ENCODE results near the gene DNAJC1.
"Not testable (repeated sequence)": the region's sequence is repeated elsewhere in the genome, so short reads cannot be mapped to it uniquely, and the experiment has no call there.

The DNAJC1 gene

GRCh38 chr10:21831986-21832820 lies 171.3 kb downstream of the DNAJC1 start:
- no peak for FAIRE-seq

GRCh38 chr10:21830037-21830436 lies 173.5 kb downstream of the DNAJC1 start:
- no peak for TF ChIP-seq POLR2A (IDR thresholded peaks at IDR 0.05; ENCODE audit: low read depth, low read length)
- DNase-seq (ENCODE audit: insufficient read length, low spot score) (no peak), FAIRE-seq (no peak)

More at GRCh38 chr10:21831986-21832820, 171.3 kb downstream of the DNAJC1 start:
- DNase-seq (ENCODE audit: insufficient read length, low spot score), result no peak
- no peak for TF ChIP-seq POLR2A (IDR thresholded peaks at IDR 0.05; ENCODE audit: low read depth, low read length)

DNA sequence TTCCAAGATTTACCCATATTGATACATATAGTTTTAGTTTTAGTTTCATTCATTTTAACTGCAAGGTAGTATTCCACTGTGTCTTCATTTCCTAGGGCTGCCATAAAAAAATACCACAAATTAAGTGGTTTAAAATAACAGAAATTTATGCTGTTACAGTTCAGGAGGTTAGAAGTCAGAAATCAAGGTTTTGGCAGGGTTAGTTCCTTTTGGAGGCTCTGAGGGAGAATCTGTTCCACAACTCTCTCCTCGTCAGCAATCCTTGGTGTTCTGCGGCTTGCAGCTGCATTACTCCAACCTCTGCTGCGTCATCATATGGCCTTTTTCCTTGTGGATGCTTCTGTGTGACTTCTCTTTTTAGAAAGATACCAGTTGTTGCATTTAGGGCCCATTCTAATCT lies 176.2 kb downstream of the DNAJC1 start:
- TF ChIP-seq POLR2A (IDR thresholded peaks at IDR 0.05; ENCODE audit: low read depth, low read length), result no peak
- DNase-seq (ENCODE audit: insufficient read length, low spot score) (no peak), FAIRE-seq (no peak)

DNA sequence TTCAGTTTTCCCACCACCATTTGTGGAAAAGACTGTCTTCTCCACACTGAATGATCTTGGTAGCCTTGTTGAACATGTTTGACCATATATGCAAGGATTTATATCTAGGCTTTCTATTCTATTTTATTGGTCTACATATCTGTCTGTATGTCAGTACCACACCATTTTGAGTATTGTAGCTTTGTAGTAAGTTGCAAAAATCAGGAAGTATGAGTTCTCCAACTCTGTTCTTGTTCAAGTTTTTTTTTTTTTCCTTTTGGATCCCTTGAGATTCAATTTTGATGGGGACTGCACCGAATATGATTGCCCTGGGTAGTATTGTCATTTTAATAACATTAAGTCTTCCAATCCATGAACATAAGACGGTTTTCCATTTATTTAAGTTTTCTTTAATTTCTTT lies 176.8 kb downstream of the DNAJC1 start:
- no peak for FAIRE-seq
- no peak for TF ChIP-seq POLR2A (IDR thresholded peaks at IDR 0.05; ENCODE audit: low read depth, low read length)

GRCh38 chr10:21825345-21825744 lies 178.2 kb downstream of the DNAJC1 start:
- DNase-seq (ENCODE audit: insufficient read length, low spot score), result no peak
- no peak for TF ChIP-seq POLR2A (IDR thresholded peaks at IDR 0.05; ENCODE audit: low read depth, low read length)
- no peak for FAIRE-seq

More for the DNA sequence above, 176.8 kb downstream of the DNAJC1 start:
- DNase-seq (ENCODE audit: insufficient read length, low spot score), result no peak

GRCh38 chr10:21824409-21824808 lies 179.1 kb downstream of the DNAJC1 start:
- no peak for DNase-seq (ENCODE audit: insufficient read length, low spot score)
- FAIRE-seq, result no peak
- TF ChIP-seq POLR2A (IDR thresholded peaks at IDR 0.05; ENCODE audit: low read depth, low read length), result no peak

DNA sequence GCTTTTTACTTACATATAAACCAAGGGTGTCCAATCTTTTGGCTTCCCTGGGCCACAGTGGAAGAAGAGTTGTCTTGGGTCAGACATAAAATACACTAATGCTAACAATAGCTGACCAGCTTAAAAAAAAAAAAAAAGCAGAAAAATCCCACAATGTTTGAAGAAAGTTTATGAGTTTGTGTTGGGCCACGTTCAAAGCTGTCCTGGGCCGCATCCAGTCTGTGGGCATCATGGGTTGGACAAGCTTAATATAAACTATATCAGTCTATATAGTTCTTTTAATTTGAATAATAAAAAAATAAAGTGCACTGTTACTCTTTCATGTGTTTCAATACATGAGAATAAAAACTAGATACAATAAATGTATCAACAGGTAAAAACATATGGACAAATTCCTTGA lies 179.9 kb downstream of the DNAJC1 start:
- no peak for DNase-seq (ENCODE audit: insufficient read length, low spot score)
- TF ChIP-seq POLR2A (IDR thresholded peaks at IDR 0.05; ENCODE audit: low read depth, low read length), result no peak
- no peak for FAIRE-seq

DNA sequence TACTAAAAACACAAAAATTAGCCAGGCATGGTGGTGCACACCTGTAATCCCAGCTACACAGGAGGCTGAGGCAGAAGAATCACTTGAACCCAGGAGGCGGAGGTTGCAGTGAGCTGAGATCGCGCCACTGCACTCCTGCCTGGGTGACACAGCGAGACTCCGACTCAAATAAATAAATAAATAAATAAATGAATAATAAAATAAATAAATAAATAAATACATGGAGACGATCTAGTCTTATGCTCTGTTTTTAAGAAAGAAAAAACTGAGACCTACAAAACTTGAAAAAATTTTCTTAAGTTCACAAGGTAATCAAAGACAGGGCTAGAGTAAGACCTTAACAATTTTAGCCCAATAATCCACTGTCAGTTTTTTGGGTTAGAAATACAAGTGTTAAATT lies 181.3 kb downstream of the DNAJC1 start:
- not testable (repeated sequence) for DNase-seq (ENCODE audit: insufficient read length, low spot score); FAIRE-seq

GRCh38 chr10:21820952-21821351 lies 182.6 kb downstream of the DNAJC1 start:
- FAIRE-seq (no peak), DNase-seq (ENCODE audit: insufficient read length, low spot score) (no peak)
- TF ChIP-seq POLR2A (IDR thresholded peaks at IDR 0.05; ENCODE audit: low read depth, low read length), result no peak

DNA sequence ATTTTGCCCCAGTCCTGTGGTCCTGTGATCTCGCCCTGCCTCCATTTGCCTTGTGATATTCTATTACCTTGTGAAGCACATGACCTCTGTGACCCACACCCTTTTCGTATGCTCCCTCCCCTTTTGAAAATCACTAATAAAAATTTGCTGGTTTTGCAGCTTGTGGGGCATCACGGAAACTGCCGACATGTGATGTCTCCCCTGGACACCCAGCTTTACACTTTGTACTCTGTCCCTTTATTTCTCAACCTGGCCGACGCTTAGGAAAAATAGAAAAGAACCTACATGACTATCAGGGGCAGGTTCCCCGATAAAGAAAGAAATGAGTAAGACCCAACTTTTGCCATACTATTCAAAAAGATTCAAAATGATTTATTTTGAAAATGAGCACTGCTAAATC lies 185.1 kb downstream of the DNAJC1 start:
- not testable (repeated sequence) for FAIRE-seq; DNase-seq (ENCODE audit: insufficient read length, low spot score)

GRCh38 chr10:21814866-21815265 lies 188.7 kb downstream of the DNAJC1 start:
- DNase-seq (ENCODE audit: insufficient read length, low spot score) (no peak), FAIRE-seq (no peak)
- TF ChIP-seq POLR2A (IDR thresholded peaks at IDR 0.05; ENCODE audit: low read depth, low read length), result no peak

DNA sequence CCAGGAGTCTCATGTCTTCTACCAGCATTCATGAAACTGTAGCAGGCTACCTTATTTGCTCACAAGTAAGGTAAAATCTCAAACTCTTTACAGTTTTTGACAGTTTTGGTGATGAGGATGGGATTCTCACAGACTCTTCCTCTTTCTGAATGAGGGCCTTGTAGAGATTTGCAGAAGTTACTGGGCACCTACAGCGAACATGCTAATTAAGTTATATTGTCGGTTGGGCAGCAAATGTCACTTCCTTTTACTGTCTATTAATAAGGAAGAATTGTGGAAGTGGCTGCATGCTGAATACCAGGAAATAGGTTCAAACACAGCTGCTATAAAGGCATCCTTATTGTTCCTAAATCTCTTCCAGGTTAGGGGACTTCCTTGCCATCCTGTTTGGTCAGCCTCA lies 189.6 kb downstream of the DNAJC1 start:
- no peak for DNase-seq (ENCODE audit: insufficient read length, low spot score)
- FAIRE-seq, result no peak
- no peak for TF ChIP-seq POLR2A (IDR thresholded peaks at IDR 0.05; ENCODE audit: low read depth, low read length)

DNA sequence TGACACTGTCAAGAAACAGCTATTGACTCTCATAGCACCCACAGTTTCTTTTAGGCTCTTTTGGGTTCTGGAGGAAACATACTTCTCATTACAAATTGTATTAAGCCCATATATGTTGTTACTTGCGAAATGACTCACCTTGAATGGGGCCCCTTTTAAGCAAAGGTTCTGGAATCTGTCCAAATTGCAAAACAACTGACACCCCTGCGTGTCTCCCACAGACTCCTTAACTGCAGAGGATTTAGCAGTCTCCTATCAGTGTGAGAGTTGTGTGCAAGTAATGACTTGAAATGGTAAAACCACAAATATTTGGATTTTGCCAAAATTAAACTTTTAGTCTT lies 192.3 kb downstream of the DNAJC1 start:
- no peak for FAIRE-seq
- no peak for DNase-seq (ENCODE audit: insufficient read length, low spot score)
- no peak for TF ChIP-seq POLR2A (IDR thresholded peaks at IDR 0.05; ENCODE audit: low read depth, low read length)

DNA sequence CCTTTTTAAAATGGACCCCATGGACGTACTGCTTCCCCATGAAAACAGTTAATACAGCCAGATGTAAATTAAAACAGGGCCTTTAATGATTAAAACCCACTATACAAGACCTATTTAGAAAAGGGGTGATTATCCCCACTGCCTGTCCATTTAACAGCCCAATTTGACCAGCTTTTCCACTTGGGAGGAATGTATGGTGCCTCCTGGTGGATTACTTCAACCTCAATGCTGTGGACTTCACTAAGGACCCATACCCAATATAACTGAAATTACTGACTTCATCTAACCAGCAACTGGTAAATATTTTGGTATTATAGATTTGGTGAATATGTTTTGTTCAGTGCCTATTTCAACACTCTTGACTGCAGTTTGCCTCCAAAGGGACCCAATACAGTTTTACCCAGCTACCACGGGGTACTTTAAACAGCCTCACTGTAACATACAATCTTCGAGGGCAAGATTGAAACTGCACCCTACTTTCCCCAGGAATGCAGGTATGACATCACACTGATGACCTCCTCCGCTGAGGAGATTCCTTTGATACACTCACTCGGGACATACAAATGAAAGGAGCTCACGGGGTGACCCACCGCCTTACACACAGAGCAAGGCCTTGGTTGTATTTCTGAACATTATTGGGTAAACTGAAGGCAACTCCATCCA lies 192.8 kb downstream of the DNAJC1 start:
- no peak for TF ChIP-seq POLR2A (IDR thresholded peaks at IDR 0.05; ENCODE audit: low read depth, low read length)
- no peak for DNase-seq (ENCODE audit: insufficient read length, low spot score)
- no peak for FAIRE-seq

- DNase-seq (ENCODE audit: insufficient read length, low spot score) (no peak), FAIRE-seq (no peak)
- TF ChIP-seq POLR2A (IDR thresholded peaks at IDR 0.05; ENCODE audit: low read depth, low read length), result no peak
Observed at GRCh38 chr10:21808550-21808949, 195.0 kb downstream of the DNAJC1 start.

Data from H54 (cell line).